Caco-2 (cell line): ENCODE measurements around the gene PIGL. TPM values are rescaled to one million over a fixed set of nuclear protein-coding genes. Genes with fewer than 3 reads are reported as not detected.

ENCODE experiments used
- BruUV-seq: library from RNA; stranded (reverse); fragments of 400-500 nt; replicated peaks from 2 replicates; lab custom pipeline; 2021; lab: Mats Ljungman, UMichigan
- CTCF ChIA-PET: fragments of 300-600 bp; sonication (Branson Sonifier 250); formaldehyde crosslinking; loops from one replicate; lab custom pipeline; 2022; ENCODE audit warnings: antibody characterized with exemption; lab: Charles Lee
- POLR2A ChIA-PET: fragments of 300-600 bp; sonication (Branson Sonifier 250); formaldehyde crosslinking; loops from one replicate; lab custom pipeline; 2022; ENCODE audit warnings: antibody characterized with exemption; lab: Charles Lee
- DNase-seq, 2 experiments: peaks; one replicate each; pipeline versions ENCODE4 v3.0.0 to v3.0.0-alpha.2; 2020 to 2022
- H3K27me3 ChIP-seq: replicated peaks from 2 replicates; pipeline ENCODE4 v1.6.0; 2011; ENCODE audit warnings: low read length; ENCODE audit not compliant: control insufficient read depth, insufficient read depth
- H3K36me3 ChIP-seq: 2 replicates; pipeline ENCODE4 v1.5.1; 2011; ENCODE audit warnings: low read length; ENCODE audit not compliant: control insufficient read depth, insufficient read depth
- H3K4me1 ChIP-seq: fragments of 250-450 bp; sonication (Bioruptor Pico); 2 replicates; pipeline ENCODE4 v1.5.1; 2020; ENCODE audit warnings: mild to moderate bottlenecking
- H3K4me3 ChIP-seq: 2 replicates; pipeline ENCODE4 v1.5.1; 2011; ENCODE audit warnings: low read depth, mild to moderate bottlenecking, control low read depth, low read length
- H3K9me3 ChIP-seq: fragments of 250-450 bp; sonication (Bioruptor Pico); 2 replicates; pipeline ENCODE4 v1.5.1; 2020; ENCODE audit warnings: mild to moderate bottlenecking, moderate library complexity
- H3K27ac Mint-ChIP-seq: one replicate; pipeline ENCODE4 v1.8.0; 2022; ENCODE audit warnings: mixed read lengths; ENCODE audit not compliant: unreplicated experiment
- H3K27me3 Mint-ChIP-seq: one replicate; pipeline ENCODE4 v1.8.0; 2022; ENCODE audit warnings: mixed read lengths; ENCODE audit not compliant: insufficient read depth, unreplicated experiment
- H3K36me3 Mint-ChIP-seq: one replicate; pipeline ENCODE4 v1.8.0; 2022; ENCODE audit warnings: mild to moderate bottlenecking, mixed read lengths; ENCODE audit not compliant: insufficient read depth, unreplicated experiment
- H3K4me1 Mint-ChIP-seq: one replicate; pipeline ENCODE4 v1.8.0; 2022; ENCODE audit warnings: low read depth, mixed read lengths; ENCODE audit not compliant: unreplicated experiment
- H3K4me3 Mint-ChIP-seq: one replicate; pipeline ENCODE4 v1.8.0; 2022; ENCODE audit warnings: mild to moderate bottlenecking, moderate library complexity, mixed read lengths; ENCODE audit not compliant: unreplicated experiment
- H3K9me3 Mint-ChIP-seq: one replicate; pipeline ENCODE4 v1.8.0; 2022; ENCODE audit warnings: mixed read lengths; ENCODE audit not compliant: unreplicated experiment
- intact Hi-C: fragments of 100-400 bp; cut with micrococcal nuclease; formaldehyde crosslinking; loops from one replicate; pipeline ENCODE4 v1.10.0; 2022; ENCODE audit not compliant: unreplicated experiment
- total RNA-seq: library from RNA; stranded (reverse); gene quantifications from 2 replicates; pipeline ENCODE4 v1.2.3, GENCODE V29; 2022
- TF ChIP-seq, protein P1 (sequence below), 2 experiments: fragments of 200-600 bp in 1 of 2; IDR thresholded peaks; 1 replicate in 1 of 2; 2 replicates in 1 of 2; pipeline versions ENCODE4 v1.5.1 to v1.8.0; 2011 to 2022; ENCODE audit warnings: antibody characterized with exemption in 1 of 2, control low read depth in 1 of 2, inconsistent platforms in 1 of 2, low read depth in 1 of 2, low read length in 1 of 2, mild to moderate bottlenecking in 1 of 2, moderate library complexity in 1 of 2; ENCODE audit not compliant: insufficient read depth in 1 of 2, severe bottlenecking in 1 of 2, unreplicated experiment in 1 of 2

The PIGL gene
- total RNA-seq, 1 experiment from 2014 or later = 21.1 TPM

DNA sequence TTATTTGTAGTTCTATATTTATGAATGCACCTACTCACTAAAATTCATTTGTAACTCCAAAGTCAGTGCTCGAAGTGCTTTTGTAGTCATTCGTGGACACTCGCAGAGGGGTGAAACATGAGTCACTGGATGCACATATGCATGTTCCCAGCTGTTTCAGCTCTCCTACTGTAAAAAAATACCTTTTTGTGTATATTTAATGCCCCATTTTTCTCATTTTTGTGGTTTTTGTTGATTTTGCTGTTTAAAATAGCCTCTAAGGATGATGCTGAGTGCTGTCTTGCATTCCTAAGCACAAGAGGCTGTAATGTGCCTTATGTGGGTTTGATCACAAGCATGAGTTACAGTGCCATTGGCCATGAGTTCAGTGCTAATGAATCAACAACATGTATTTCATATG is 105.6 kb downstream of the PIGL start:
- TF ChIP-seq, protein P1, sequence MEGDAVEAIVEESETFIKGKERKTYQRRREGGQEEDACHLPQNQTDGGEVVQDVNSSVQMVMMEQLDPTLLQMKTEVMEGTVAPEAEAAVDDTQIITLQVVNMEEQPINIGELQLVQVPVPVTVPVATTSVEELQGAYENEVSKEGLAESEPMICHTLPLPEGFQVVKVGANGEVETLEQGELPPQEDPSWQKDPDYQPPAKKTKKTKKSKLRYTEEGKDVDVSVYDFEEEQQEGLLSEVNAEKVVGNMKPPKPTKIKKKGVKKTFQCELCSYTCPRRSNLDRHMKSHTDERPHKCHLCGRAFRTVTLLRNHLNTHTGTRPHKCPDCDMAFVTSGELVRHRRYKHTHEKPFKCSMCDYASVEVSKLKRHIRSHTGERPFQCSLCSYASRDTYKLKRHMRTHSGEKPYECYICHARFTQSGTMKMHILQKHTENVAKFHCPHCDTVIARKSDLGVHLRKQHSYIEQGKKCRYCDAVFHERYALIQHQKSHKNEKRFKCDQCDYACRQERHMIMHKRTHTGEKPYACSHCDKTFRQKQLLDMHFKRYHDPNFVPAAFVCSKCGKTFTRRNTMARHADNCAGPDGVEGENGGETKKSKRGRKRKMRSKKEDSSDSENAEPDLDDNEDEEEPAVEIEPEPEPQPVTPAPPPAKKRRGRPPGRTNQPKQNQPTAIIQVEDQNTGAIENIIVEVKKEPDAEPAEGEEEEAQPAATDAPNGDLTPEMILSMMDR (IDR thresholded peaks at IDR 0.05; ENCODE audit: insufficient read depth in 1 of 2, low read depth in 1 of 2, low read length in 1 of 2, severe bottlenecking in 1 of 2, unreplicated experiment in 1 of 2) = no peak
- no peaks in the 10 kb centered on the region for H3K36me3 ChIP-seq
- H3K36me3 Mint-ChIP-seq = no peaks in the 10 kb centered on the region
- CTCF ChIA-PET = no interaction called here
- no peak overlapping the region for H3K4me3 Mint-ChIP-seq
- no peaks in the 10 kb centered on the region for H3K9me3 Mint-ChIP-seq
- intact Hi-C loops = no loop called here
- no peaks in the 10 kb centered on the region for H3K27me3 Mint-ChIP-seq
- H3K4me1 ChIP-seq = no peaks in the 10 kb centered on the region
- H3K27me3 ChIP-seq = no peaks in the 10 kb centered on the region
- no peak for DNase-seq
- no peaks in the 10 kb centered on the region for H3K4me1 Mint-ChIP-seq
- BruUV-seq = no TSS peak
- H3K4me3 ChIP-seq = no peak overlapping the region
- no peak overlapping the region for H3K27ac Mint-ChIP-seq
- POLR2A ChIA-PET = no interaction called here
- no peaks in the 10 kb centered on the region for H3K9me3 ChIP-seq

DNA sequence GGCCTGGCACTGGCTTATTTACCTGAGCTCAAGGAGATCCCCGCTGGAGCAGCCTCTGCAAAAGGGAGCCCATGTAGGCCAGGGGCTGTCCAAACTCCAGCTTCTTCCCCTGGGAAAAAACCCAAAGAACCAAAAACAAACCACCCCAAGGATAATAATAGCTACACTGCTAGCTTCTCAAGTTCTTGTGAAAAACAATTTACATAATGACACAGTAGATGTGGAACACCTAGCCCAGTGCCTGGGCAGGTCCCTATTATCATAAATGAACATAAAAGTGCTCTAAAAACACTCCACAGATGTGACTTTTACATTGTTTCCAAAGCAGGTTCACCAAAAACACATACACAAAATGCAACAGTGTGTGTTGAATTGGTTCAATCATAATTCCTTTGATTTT is 109.0 kb downstream of the PIGL start:
- Histone ChIP-seq H3K4me3 (no peak overlapping the region), H3K4me1 (no peaks in the 10 kb centered on the region), H3K27me3 (no peaks in the 10 kb centered on the region), H3K36me3 (no peaks in the 10 kb centered on the region), H3K9me3 (no peaks in the 10 kb centered on the region)
- no TSS peak for BruUV-seq
- no peaks in the 10 kb centered on the region for H3K9me3 Mint-ChIP-seq
- no peak for DNase-seq
- TF ChIP-seq, protein P1 (IDR thresholded peaks at IDR 0.05; ENCODE audit: insufficient read depth in 1 of 2, low read depth in 1 of 2, low read length in 1 of 2, severe bottlenecking in 1 of 2, unreplicated experiment in 1 of 2) = no peak
- CTCF ChIA-PET = no interaction called here
- H3K36me3 Mint-ChIP-seq = no peaks in the 10 kb centered on the region
- H3K4me3 Mint-ChIP-seq = no peak overlapping the region
- H3K4me1 Mint-ChIP-seq = peaks cover 10% of the 10 kb centered on the region
- no peak overlapping the region for H3K27ac Mint-ChIP-seq
- no peaks in the 10 kb centered on the region for H3K27me3 Mint-ChIP-seq
- intact Hi-C loops = no loop called here
- POLR2A ChIA-PET = no interaction called here

DNA sequence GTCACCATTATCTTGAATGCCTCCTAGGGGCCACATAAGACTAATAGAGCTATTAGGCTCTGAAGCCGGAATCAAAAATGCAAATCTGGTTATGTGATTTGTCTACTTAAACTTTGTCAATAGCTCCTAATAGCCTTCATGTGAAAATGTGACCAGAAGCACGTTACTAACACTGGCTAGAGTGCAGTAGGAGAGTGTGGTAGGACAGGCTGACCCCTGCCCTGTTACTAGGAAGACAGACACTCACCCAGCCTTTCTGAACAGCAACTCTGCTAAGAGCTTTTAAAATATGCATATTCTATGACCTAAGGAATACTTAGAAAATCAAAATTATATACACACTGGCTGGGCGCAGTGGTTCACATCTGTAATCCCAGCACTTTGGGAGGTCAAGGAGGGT is 110.0 kb downstream of the PIGL start:
- Mint-ChIP-seq H3K36me3 (no peaks in the 10 kb centered on the region), H3K4me3 (no peak overlapping the region), H3K27me3 (no peaks in the 10 kb centered on the region), H3K4me1 (peaks cover 10% of the 10 kb centered on the region), H3K9me3 (no peaks in the 10 kb centered on the region), H3K27ac (no peak overlapping the region)
- POLR2A ChIA-PET = no interaction called here
- no TSS peak for BruUV-seq
- CTCF ChIA-PET = no interaction called here
- Histone ChIP-seq H3K9me3 (no peaks in the 10 kb centered on the region), H3K4me1 (no peaks in the 10 kb centered on the region), H3K27me3 (no peaks in the 10 kb centered on the region), H3K36me3 (no peaks in the 10 kb centered on the region), H3K4me3 (no peak overlapping the region)
- TF ChIP-seq, protein P1 (IDR thresholded peaks at IDR 0.05; ENCODE audit: insufficient read depth in 1 of 2, low read depth in 1 of 2, low read length in 1 of 2, severe bottlenecking in 1 of 2, unreplicated experiment in 1 of 2) = no peak
- DNase-seq = no peak
- intact Hi-C loops = no loop called here
